HFFc6 (cell line): ENCODE data around the gene GPR17. TPM values are rescaled to one million over a fixed set of nuclear protein-coding genes. Genes with fewer than 3 reads are reported as not detected.

Experiments
- DNase-seq: peaks from one replicate; pipeline ENCODE4 v3.0.0-alpha.2; 2018
- H3K27ac Mint-ChIP-seq: 2 replicates; pipeline ENCODE4 v1.8.0; 2020; ENCODE audit warnings: mild to moderate bottlenecking, mixed read lengths
- H3K27me3 Mint-ChIP-seq: 2 replicates; pipeline ENCODE4 v1.8.0; 2021; ENCODE audit warnings: mild to moderate bottlenecking, moderate library complexity, mixed read lengths; ENCODE audit not compliant: insufficient read depth
- H3K36me3 Mint-ChIP-seq: 2 replicates; pipeline ENCODE4 v1.8.0; 2021; ENCODE audit warnings: low read depth, mixed read lengths
- H3K4me1 Mint-ChIP-seq: 2 replicates; pipeline ENCODE4 v1.8.0; 2020; ENCODE audit warnings: low read depth, mixed read lengths
- H3K4me3 Mint-ChIP-seq: 2 replicates; pipeline ENCODE4 v1.8.0; 2020; ENCODE audit warnings: mild to moderate bottlenecking, moderate library complexity, mixed read lengths
- H3K9me3 Mint-ChIP-seq: 2 replicates; pipeline ENCODE4 v1.8.0; 2020; ENCODE audit warnings: mild to moderate bottlenecking, mixed read lengths
- CTCF ChIP-seq: fragments of 200-600 bp; sonication (generic); IDR thresholded peaks from 2 replicates; pipeline ENCODE4 v1.5.0; 2021; ENCODE audit warnings: antibody characterized with exemption, mild to moderate bottlenecking
- total RNA-seq, 6 experiments: library from RNA; stranded (reverse); fragmentation: NEBNext Ultra II Directional; extraction: Animal tissue kit (Norgen Biotek cat#: 25700); gene quantifications; 2 replicates in 1 of 6; 3 replicates in 5 of 6; pipeline ENCODE4 v1.2.3, GENCODE V29; 2021

The GPR17 gene
- total RNA-seq, 6 experiments from 2014 or later, result not detected

- no peak for TF ChIP-seq CTCF
These were observed 15.7 kb upstream of the GPR17 start for GRCh38 chr2:127630096-127630863.

GRCh38 chr2:127630864-127631540, 15.0 kb upstream of the GPR17 start:
- no peak for TF ChIP-seq CTCF
- H3K36me3 Mint-ChIP-seq, result no peaks in the 10 kb centered on the region
- H3K27me3 Mint-ChIP-seq, result peaks cover 13% of the 10 kb centered on the region
- DNase-seq, result no peak
- no peaks in the 10 kb centered on the region for H3K4me1 Mint-ChIP-seq
- H3K27ac Mint-ChIP-seq, result no peak overlapping the region
- no peaks in the 10 kb centered on the region for H3K9me3 Mint-ChIP-seq
- H3K4me3 Mint-ChIP-seq, result no peak overlapping the region

More at GRCh38 chr2:127630096-127630863, 15.7 kb upstream of the GPR17 start:
- no peak overlapping the region for H3K27ac Mint-ChIP-seq
- peaks cover 15% of the 10 kb centered on the region for H3K27me3 Mint-ChIP-seq
- H3K4me3 Mint-ChIP-seq, result no peak overlapping the region
- no peaks in the 10 kb centered on the region for H3K4me1 Mint-ChIP-seq
- no peaks in the 10 kb centered on the region for H3K36me3 Mint-ChIP-seq
- no peaks in the 10 kb centered on the region for H3K9me3 Mint-ChIP-seq
- DNase-seq, result no peak

- DNase-seq, result no peak
- no peak overlapping the region for H3K4me3 Mint-ChIP-seq
- H3K4me1 Mint-ChIP-seq, result no peaks in the 10 kb centered on the region
- peaks cover 13% of the 10 kb centered on the region; the same call in 1 of the 2 replicates for H3K27me3 Mint-ChIP-seq
- H3K36me3 Mint-ChIP-seq, result no peaks in the 10 kb centered on the region
- H3K9me3 Mint-ChIP-seq, result no peaks in the 10 kb centered on the region
- TF ChIP-seq CTCF, result no peak
- H3K27ac Mint-ChIP-seq, result no peak overlapping the region
These were observed 14.4 kb upstream of the GPR17 start for GRCh38 chr2:127631541-127631996.

- no peaks in the 10 kb centered on the region for H3K36me3 Mint-ChIP-seq
- no peaks in the 10 kb centered on the region for H3K9me3 Mint-ChIP-seq
- peaks cover 13% of the 10 kb centered on the region; the same call in 1 of the 2 replicates for H3K27me3 Mint-ChIP-seq
- DNase-seq, result no peak
- no peak for TF ChIP-seq CTCF
- H3K27ac Mint-ChIP-seq, result no peak overlapping the region
- H3K4me1 Mint-ChIP-seq, result no peaks in the 10 kb centered on the region
- H3K4me3 Mint-ChIP-seq, result no peak overlapping the region
These were observed 13.9 kb upstream of the GPR17 start for GRCh38 chr2:127631997-127632581.

GRCh38 chr2:127632592-127633489, 13.1 kb upstream of the GPR17 start:
- no peak for TF ChIP-seq CTCF
- Mint-ChIP-seq H3K27ac (no peak overlapping the region), H3K4me3 (no peak overlapping the region), H3K4me1 (peaks cover 3% of the 10 kb centered on the region), H3K27me3 (peaks cover 13% of the 10 kb centered on the region; the same call in 1 of the 2 replicates), H3K36me3 (no peaks in the 10 kb centered on the region), H3K9me3 (no peaks in the 10 kb centered on the region)
- DNase-seq, result no peak
